Measurements from ENCODE around the gene CLDN8. TPM values are rescaled to one million over a fixed set of nuclear protein-coding genes. Genes with fewer than 3 reads are reported as not detected.

CLDN8 gene
- not detected for total RNA-seq (ENCODE audit: unreplicated experiment)
- long read RNA-seq = 0 reads

GRCh38 chr21:30216041-30216723 lies at the start of gene CLDN8:
TSS of gene CLDN8 (minus strand) at chr21:30216097. CDS start at chr21:30215925, 172 bp downstream.
- no peaks in the 10 kb centered on the region for H3K36me3 Mint-ChIP-seq (ENCODE audit: unreplicated experiment)

GRCh38 chr21:30257773-30258172 lies 41.9 kb upstream of the CLDN8 start:
- Mint-ChIP-seq H3K27ac (ENCODE audit: unreplicated experiment) (no peak overlapping the region), H3K27me3 (ENCODE audit: unreplicated experiment) (no peaks in the 10 kb centered on the region), H3K36me3 (ENCODE audit: unreplicated experiment) (no peaks in the 10 kb centered on the region), H3K9me3 (ENCODE audit: unreplicated experiment) (no peaks in the 10 kb centered on the region), H3K4me1 (ENCODE audit: low read depth, unreplicated experiment) (no peaks in the 10 kb centered on the region), H3K4me3 (ENCODE audit: unreplicated experiment) (no peak overlapping the region)
- peak; percentile 73 for TF ChIP-seq CTCF (IDR thresholded peaks at IDR 0.05; ENCODE audit: partially characterized antibody, unreplicated experiment)
- no peak for DNase-seq

More at GRCh38 chr21:30216041-30216723, at the start of gene CLDN8:
- DNase-seq = no peak
- Mint-ChIP-seq H3K4me3 (ENCODE audit: unreplicated experiment) (no peak within 1 kb of the TSS), H3K27me3 (ENCODE audit: unreplicated experiment) (no peaks in the 10 kb centered on the region), H3K4me1 (ENCODE audit: low read depth, unreplicated experiment) (no peaks in the 10 kb centered on the region), H3K27ac (ENCODE audit: unreplicated experiment) (no peak within 1 kb of the TSS), H3K9me3 (ENCODE audit: unreplicated experiment) (no peaks in the 10 kb centered on the region)
- no peak for TF ChIP-seq CTCF (IDR thresholded peaks at IDR 0.05; ENCODE audit: partially characterized antibody, unreplicated experiment)

- Mint-ChIP-seq H3K4me1 (ENCODE audit: low read depth, unreplicated experiment) (no peaks in the 10 kb centered on the region), H3K4me3 (ENCODE audit: unreplicated experiment) (no peak overlapping the region), H3K27me3 (ENCODE audit: unreplicated experiment) (no peaks in the 10 kb centered on the region), H3K27ac (ENCODE audit: unreplicated experiment) (no peak overlapping the region), H3K36me3 (ENCODE audit: unreplicated experiment) (no peaks in the 10 kb centered on the region), H3K9me3 (ENCODE audit: unreplicated experiment) (no peaks in the 10 kb centered on the region)
- DNase-seq = no peak
- TF ChIP-seq CTCF (IDR thresholded peaks at IDR 0.05; ENCODE audit: partially characterized antibody, unreplicated experiment) = no peak
These were observed 40.2 kb upstream of the CLDN8 start for GRCh38 chr21:30256100-30256499.

- H3K9me3 Mint-ChIP-seq (ENCODE audit: unreplicated experiment) = no peaks in the 10 kb centered on the region
- no peak overlapping the region for H3K4me3 Mint-ChIP-seq (ENCODE audit: unreplicated experiment)
- no peak overlapping the region for H3K27ac Mint-ChIP-seq (ENCODE audit: unreplicated experiment)
- H3K36me3 Mint-ChIP-seq (ENCODE audit: unreplicated experiment) = no peaks in the 10 kb centered on the region
- TF ChIP-seq CTCF (IDR thresholded peaks at IDR 0.05; ENCODE audit: partially characterized antibody, unreplicated experiment) = no peak
- H3K27me3 Mint-ChIP-seq (ENCODE audit: unreplicated experiment) = no peaks in the 10 kb centered on the region
- no peaks in the 10 kb centered on the region for H3K4me1 Mint-ChIP-seq (ENCODE audit: low read depth, unreplicated experiment)
- no peak for DNase-seq
These were observed 39.8 kb upstream of the CLDN8 start for GRCh38 chr21:30255679-30256078.

- Mint-ChIP-seq H3K27me3 (ENCODE audit: unreplicated experiment) (no peaks in the 10 kb centered on the region), H3K36me3 (ENCODE audit: unreplicated experiment) (no peaks in the 10 kb centered on the region), H3K9me3 (ENCODE audit: unreplicated experiment) (peaks cover 2% of the 10 kb centered on the region), H3K27ac (ENCODE audit: unreplicated experiment) (no peak overlapping the region), H3K4me1 (ENCODE audit: low read depth, unreplicated experiment) (no peaks in the 10 kb centered on the region), H3K4me3 (ENCODE audit: unreplicated experiment) (no peak overlapping the region)
- no peak for TF ChIP-seq CTCF (IDR thresholded peaks at IDR 0.05; ENCODE audit: partially characterized antibody, unreplicated experiment)
- DNase-seq = no peak
These were observed 35.9 kb upstream of the CLDN8 start for GRCh38 chr21:30251781-30252180.
